Neural progenitor cell (in vitro differentiated cells): ENCODE measurements around the gene ANGPTL2. TPM values are rescaled to one million over a fixed set of nuclear protein-coding genes. Genes with fewer than 3 reads are reported as not detected.

Source experiments
- DNase-seq: peaks from one replicate; pipeline ENCODE4 v3.0.0-alpha.2; 2016; ENCODE audit warnings: low spot score
- H2AFZ ChIP-seq: fragments of 200-600 bp; sonication (generic); replicated peaks from 2 replicates; pipeline ENCODE4 v1.6.1; 2016; ENCODE audit warnings: antibody characterized with exemption
- H3F3A ChIP-seq: fragments of 200-600 bp; sonication (generic); 2 replicates; pipeline ENCODE4 v1.6.1; 2016; ENCODE audit warnings: antibody characterized with exemption, low read depth
- H3K27ac ChIP-seq: fragments of 200-600 bp; sonication (generic); 2 replicates; pipeline ENCODE4 v1.5.1; 2016; ENCODE audit warnings: mild to moderate bottlenecking
- H3K27me3 ChIP-seq: fragments of 200-600 bp; sonication (generic); 2 replicates; pipeline ENCODE4 v1.6.1; 2016; ENCODE audit warnings: mild to moderate bottlenecking, moderate library complexity
- H3K36me3 ChIP-seq: fragments of 200-600 bp; sonication (generic); 2 replicates; pipeline ENCODE4 v1.5.1; 2016
- H3K4me1 ChIP-seq: fragments of 200-600 bp; sonication (generic); 2 replicates; pipeline ENCODE4 v1.6.1; 2016; ENCODE audit warnings: mixed run types
- H3K4me2 ChIP-seq: fragments of 200-600 bp; sonication (generic); 2 replicates; pipeline ENCODE4 v1.6.1; 2016
- H3K4me3 ChIP-seq: fragments of 200-600 bp; sonication (generic); 2 replicates; pipeline ENCODE4 v1.5.1; 2016
- H3K79me2 ChIP-seq: fragments of 200-600 bp; sonication (generic); 2 replicates; pipeline ENCODE4 v1.6.1; 2016; ENCODE audit warnings: low read depth
- H3K9ac ChIP-seq: fragments of 200-600 bp; sonication (generic); 2 replicates; pipeline ENCODE4 v1.6.1; 2016
- H3K9me3 ChIP-seq: fragments of 200-600 bp; sonication (generic); 2 replicates; pipeline ENCODE4 v1.5.1; 2016; ENCODE audit warnings: low read depth
- H4K20me1 ChIP-seq: fragments of 200-600 bp; sonication (generic); 2 replicates; pipeline ENCODE4 v1.6.1; 2016; ENCODE audit warnings: low read depth
- H3K27ac Mint-ChIP-seq: 3 replicates; pipeline ENCODE4 v1.8.0; 2021; ENCODE audit warnings: mixed read lengths
- H3K27me3 Mint-ChIP-seq: 2 replicates; pipeline ENCODE4 v1.8.0; 2022; ENCODE audit warnings: low read depth, mild to moderate bottlenecking, inconsistent platforms, moderate library complexity, mixed read lengths; ENCODE audit not compliant: insufficient read depth
- H3K36me3 Mint-ChIP-seq: 3 replicates; pipeline ENCODE4 v1.8.0; 2021; ENCODE audit warnings: mixed read lengths
- H3K4me1 Mint-ChIP-seq: 3 replicates; pipeline ENCODE4 v1.8.0; 2021; ENCODE audit warnings: mixed read lengths
- H3K4me3 Mint-ChIP-seq: 3 replicates; pipeline ENCODE4 v1.8.0; 2021; ENCODE audit warnings: mild to moderate bottlenecking, moderate library complexity, mixed read lengths
- H3K9me3 Mint-ChIP-seq: 3 replicates; pipeline ENCODE4 v1.8.0; 2020; ENCODE audit warnings: mixed read lengths
- EZH2 ChIP-seq: fragments of 200-600 bp; sonication (generic); IDR thresholded peaks from 2 replicates; pipeline ENCODE4 v1.6.1; 2017; ENCODE audit warnings: antibody characterized with exemption, mild to moderate bottlenecking, moderate library complexity
- EZH2phosphoT487 ChIP-seq: fragments of 200-600 bp; sonication (generic); IDR thresholded peaks from 2 replicates; pipeline ENCODE4 v1.6.1; 2017; ENCODE audit warnings: antibody characterized with exemption
- total RNA-seq: library from RNA; depleted of rRNA; stranded (reverse); fragments of >200 nt; gene quantifications from 2 replicates; pipeline ENCODE4 v1.2.3, GENCODE V29; 2015; ENCODE audit warnings: low replicate concordance
- TF ChIP-seq, protein P1 (sequence below): fragments of 200-600 bp; sonication (generic); IDR thresholded peaks from 2 replicates; pipeline ENCODE4 v1.5.1; 2017; ENCODE audit warnings: antibody characterized with exemption, mild to moderate bottlenecking

The ANGPTL2 gene
- total RNA-seq, 1 donor from 2014 or later: 7.6 TPM

DNA sequence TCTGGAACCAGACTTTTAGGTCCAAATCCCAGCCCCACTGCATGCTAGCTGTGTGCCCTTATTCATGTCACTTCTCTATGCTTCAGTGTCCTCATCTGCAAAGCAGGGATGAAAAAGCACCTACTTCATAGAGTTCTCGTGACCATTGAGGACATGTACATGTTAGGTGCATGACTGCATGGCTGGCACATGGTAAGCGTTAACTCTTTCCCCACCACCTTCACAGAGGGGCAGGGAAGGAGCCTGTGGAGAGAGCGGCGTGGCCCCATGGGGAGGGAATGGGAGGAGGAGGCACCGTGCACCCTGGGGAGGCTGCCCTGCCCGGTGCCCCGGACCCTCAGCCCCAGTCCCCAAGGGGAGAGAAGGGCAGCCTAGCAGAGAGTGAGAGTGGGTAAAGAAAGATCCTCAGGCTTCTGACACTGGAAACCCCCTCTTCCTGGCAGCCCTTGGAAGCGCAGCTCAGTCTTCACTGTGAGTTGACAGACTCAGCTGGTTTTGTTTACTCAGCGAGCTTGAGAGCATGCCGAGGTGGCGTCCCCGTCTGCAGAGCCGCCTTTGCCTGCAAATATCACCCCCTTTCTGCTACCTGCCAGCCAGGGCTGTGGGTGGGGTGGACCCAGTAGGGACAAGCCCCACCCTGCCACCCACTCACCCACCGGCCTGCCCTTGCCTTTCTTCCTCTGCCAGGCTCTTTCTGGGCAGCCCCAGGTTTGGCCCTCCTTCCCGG lies 10.6 kb upstream of the ANGPTL2 start:
- Mint-ChIP-seq H3K36me3 (no peaks in the 10 kb centered on the region), H3K4me3 (no peak overlapping the region), H3K27ac (peak overlapping the region; percentile 50), H3K9me3 (no peaks in the 10 kb centered on the region), H3K4me1 (peaks cover 37% of the 10 kb centered on the region), H3K27me3 (peaks cover 7% of the 10 kb centered on the region)
- peak; percentile 65 for DNase-seq
- H3F3A ChIP-seq: no peaks in the 10 kb centered on the region
- no peaks in the 10 kb centered on the region for H3K27me3 ChIP-seq
- H3K4me2 ChIP-seq: peak overlapping the region; percentile 28
- no peak overlapping the region for H2AFZ ChIP-seq
- H3K4me1 ChIP-seq: peaks cover 14% of the 10 kb centered on the region
- no peaks in the 10 kb centered on the region for H3K9me3 ChIP-seq
- H3K4me3 ChIP-seq: no peak overlapping the region
- no peak overlapping the region for H3K9ac ChIP-seq
- TF ChIP-seq EZH2phosphoT487 (no peak), EZH2 (no peak)
- TF ChIP-seq, protein P1, sequence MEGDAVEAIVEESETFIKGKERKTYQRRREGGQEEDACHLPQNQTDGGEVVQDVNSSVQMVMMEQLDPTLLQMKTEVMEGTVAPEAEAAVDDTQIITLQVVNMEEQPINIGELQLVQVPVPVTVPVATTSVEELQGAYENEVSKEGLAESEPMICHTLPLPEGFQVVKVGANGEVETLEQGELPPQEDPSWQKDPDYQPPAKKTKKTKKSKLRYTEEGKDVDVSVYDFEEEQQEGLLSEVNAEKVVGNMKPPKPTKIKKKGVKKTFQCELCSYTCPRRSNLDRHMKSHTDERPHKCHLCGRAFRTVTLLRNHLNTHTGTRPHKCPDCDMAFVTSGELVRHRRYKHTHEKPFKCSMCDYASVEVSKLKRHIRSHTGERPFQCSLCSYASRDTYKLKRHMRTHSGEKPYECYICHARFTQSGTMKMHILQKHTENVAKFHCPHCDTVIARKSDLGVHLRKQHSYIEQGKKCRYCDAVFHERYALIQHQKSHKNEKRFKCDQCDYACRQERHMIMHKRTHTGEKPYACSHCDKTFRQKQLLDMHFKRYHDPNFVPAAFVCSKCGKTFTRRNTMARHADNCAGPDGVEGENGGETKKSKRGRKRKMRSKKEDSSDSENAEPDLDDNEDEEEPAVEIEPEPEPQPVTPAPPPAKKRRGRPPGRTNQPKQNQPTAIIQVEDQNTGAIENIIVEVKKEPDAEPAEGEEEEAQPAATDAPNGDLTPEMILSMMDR: no peak
- H3K27ac ChIP-seq: no peak overlapping the region
- no peaks in the 10 kb centered on the region for H4K20me1 ChIP-seq
- no peaks in the 10 kb centered on the region for H3K79me2 ChIP-seq
- H3K36me3 ChIP-seq: no peaks in the 10 kb centered on the region

DNA sequence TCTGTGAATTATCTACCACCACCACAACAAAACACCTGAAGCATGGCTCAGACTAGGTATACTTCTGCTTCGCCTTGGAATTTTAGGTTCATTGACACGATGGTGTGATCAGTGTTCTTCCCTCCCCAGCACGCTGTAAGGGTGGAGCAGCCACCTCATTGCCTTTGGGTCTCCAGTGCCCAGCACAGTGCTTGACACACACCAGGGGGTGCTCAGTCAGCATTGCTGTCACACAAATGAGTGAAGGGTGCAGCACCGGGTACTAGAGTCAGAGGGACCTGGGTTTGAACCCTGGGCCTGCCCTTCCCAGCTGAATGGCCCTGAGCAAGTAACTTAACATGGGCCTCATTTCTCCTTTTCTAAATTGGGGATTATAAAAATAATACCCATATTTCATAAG lies 9.9 kb upstream of the ANGPTL2 start:
- no peak for DNase-seq
- peaks cover 14% of the 10 kb centered on the region for H3K4me1 ChIP-seq
- no peaks in the 10 kb centered on the region for H4K20me1 ChIP-seq
- Mint-ChIP-seq H3K27me3 (peaks cover 7% of the 10 kb centered on the region), H3K36me3 (no peaks in the 10 kb centered on the region), H3K4me3 (no peak overlapping the region), H3K9me3 (no peaks in the 10 kb centered on the region), H3K27ac (no peak overlapping the region), H3K4me1 (peaks cover 37% of the 10 kb centered on the region)
- TF ChIP-seq, protein P1: no peak
- no peak for TF ChIP-seq EZH2phosphoT487
- no peak for TF ChIP-seq EZH2
- no peak overlapping the region for H3K9ac ChIP-seq
- H3F3A ChIP-seq: no peaks in the 10 kb centered on the region
- no peak overlapping the region for H3K4me2 ChIP-seq
- no peaks in the 10 kb centered on the region for H3K27me3 ChIP-seq
- H2AFZ ChIP-seq: no peak overlapping the region
- no peaks in the 10 kb centered on the region for H3K36me3 ChIP-seq
- no peaks in the 10 kb centered on the region for H3K9me3 ChIP-seq
- H3K4me3 ChIP-seq: no peak overlapping the region
- no peak overlapping the region for H3K27ac ChIP-seq
- no peaks in the 10 kb centered on the region for H3K79me2 ChIP-seq

DNA sequence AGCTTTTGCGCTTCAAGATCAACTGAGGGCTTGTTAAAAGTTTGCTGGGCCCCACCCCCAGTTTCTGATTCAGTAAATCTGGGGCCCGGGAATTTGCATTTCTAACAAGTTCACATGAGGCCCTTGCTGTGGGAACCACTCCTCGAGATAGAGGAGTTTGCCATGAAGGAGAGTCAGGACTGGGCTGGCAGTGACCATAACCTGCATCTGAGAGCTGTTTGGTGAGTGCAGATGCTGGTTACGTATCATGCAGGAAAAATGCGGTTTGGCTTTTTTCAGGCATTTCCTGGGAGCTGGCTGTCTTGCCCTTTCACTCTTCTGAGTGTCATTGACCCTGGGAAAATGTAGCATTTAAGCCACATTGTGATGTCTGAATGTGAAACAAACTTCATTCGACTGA lies 9.4 kb upstream of the ANGPTL2 start:
- Mint-ChIP-seq H3K4me3 (no peak overlapping the region), H3K4me1 (peaks cover 37% of the 10 kb centered on the region), H3K36me3 (no peaks in the 10 kb centered on the region), H3K27ac (no peak overlapping the region), H3K27me3 (peaks cover 7% of the 10 kb centered on the region), H3K9me3 (no peaks in the 10 kb centered on the region)
- Histone ChIP-seq H3K4me2 (no peak overlapping the region), H3K4me1 (peaks cover 14% of the 10 kb centered on the region), H3K9ac (no peak overlapping the region), H3K79me2 (no peaks in the 10 kb centered on the region), H3K9me3 (no peaks in the 10 kb centered on the region), H3K4me3 (no peak overlapping the region), H2AFZ (no peak overlapping the region), H3K27me3 (no peaks in the 10 kb centered on the region), H4K20me1 (no peaks in the 10 kb centered on the region), H3K36me3 (no peaks in the 10 kb centered on the region), H3F3A (no peaks in the 10 kb centered on the region), H3K27ac (no peak overlapping the region)
- no peak for DNase-seq
- TF ChIP-seq EZH2phosphoT487: no peak
- TF ChIP-seq EZH2: no peak
- TF ChIP-seq, protein P1: no peak
